NCI-H460 (cell line): ENCODE results near the gene GRAMD2A. TPM values are rescaled to one million over a fixed set of nuclear protein-coding genes. Genes with fewer than 3 reads are reported as not detected.

Source experiments
- DNase-seq: peaks from one replicate; pipeline ENCODE4 v3.0.0-alpha.2; 2016; ENCODE audit warnings: low read depth; ENCODE audit errors: extremely low read depth
- total RNA-seq: library from RNA; depleted of rRNA; stranded (reverse); fragments of >200 nt; shearing (Covaris generic); gene quantifications from 2 replicates; pipeline ENCODE4 v1.2.3, GENCODE V29; 2014

GRAMD2A gene
- total RNA-seq, 1 experiment from 2014 or later, result 0.25 TPM

- no peak for DNase-seq
Measured at GRCh38 chr15:72169236-72169920, 28.2 kb downstream of the GRAMD2A start.

GRCh38 chr15:72168808-72169190, 28.8 kb downstream of the GRAMD2A start:
- no peak for DNase-seq

- no peak for DNase-seq
Measured at GRCh38 chr15:72168131-72168807, 29.3 kb downstream of the GRAMD2A start.

DNA sequence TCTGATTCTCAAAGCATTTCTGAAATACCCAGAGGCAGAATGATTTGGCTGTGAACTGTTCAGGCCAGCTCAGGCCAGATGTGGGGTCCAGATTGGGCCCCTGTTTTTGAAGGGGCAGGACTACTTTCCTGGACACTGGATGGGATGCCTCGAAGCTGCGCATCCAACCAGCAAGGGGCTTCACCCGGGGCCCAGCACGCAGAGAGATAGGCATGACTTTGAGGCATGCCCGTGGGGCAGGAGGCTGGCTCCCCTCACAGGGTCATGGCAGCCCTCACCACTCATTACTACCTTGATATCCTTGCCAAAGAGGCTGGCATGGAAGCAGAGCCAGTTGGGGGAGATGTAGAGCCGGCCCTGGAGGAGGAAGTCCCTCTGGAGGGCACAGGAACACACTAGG, 30.1 kb downstream of the GRAMD2A start:
- DNase-seq, result no peak

DNA sequence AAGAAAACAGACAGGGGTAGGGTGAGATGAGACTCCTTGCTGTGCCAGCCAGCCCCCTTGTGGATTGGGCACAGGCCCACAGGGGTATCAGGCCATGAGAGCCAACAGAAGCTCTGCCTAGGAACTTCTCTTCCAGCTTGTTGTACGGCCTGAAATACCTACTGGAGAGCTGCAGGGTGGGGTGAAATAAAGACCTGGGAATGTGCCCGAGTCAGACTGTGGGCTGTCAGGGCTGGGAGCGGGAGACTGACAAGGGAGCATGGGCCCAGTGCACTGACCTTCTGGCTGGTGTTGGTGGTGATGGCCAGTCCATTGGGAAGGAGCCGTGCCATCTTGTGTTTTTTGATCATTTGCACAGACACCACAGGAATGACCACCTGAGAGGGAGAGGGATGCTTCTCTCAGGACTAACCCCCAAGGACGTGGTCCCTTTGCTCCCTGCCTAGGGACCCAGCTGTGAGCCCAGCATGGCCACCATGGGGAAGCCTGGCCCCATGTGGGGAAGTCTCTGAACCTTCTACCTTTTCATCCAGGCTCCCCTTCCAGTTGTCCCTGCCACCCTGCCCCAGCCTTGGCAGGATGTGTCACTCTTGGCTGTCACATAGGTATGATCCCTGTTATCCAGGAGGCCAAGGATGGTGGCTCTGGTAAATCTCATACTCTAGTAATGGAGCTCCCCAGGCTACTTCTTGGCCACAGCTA, 30.7 kb downstream of the GRAMD2A start:
- no peak for DNase-seq

DNA sequence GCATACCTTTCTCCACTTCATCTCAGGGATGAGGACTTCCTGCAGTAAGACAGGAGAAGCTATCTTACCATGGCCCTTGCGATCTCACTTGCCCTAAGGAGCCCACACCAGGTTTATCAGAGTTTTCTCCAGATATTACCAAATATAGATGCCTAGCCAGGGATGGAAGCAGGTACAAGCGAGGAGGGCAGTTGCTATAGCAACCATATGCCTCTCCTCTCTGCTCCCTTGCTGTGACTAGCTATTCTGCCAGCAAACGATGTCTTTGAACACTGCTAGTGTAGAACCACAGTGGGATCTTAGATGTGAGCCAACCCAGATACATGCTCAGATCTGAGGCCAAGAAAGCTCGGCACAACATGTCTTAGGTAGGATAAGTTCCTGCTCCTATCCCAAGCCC, 33.9 kb downstream of the GRAMD2A start:
- no peak for DNase-seq

GRCh38 chr15:72162569-72162968, 35.0 kb downstream of the GRAMD2A start:
- DNase-seq, result no peak

DNA sequence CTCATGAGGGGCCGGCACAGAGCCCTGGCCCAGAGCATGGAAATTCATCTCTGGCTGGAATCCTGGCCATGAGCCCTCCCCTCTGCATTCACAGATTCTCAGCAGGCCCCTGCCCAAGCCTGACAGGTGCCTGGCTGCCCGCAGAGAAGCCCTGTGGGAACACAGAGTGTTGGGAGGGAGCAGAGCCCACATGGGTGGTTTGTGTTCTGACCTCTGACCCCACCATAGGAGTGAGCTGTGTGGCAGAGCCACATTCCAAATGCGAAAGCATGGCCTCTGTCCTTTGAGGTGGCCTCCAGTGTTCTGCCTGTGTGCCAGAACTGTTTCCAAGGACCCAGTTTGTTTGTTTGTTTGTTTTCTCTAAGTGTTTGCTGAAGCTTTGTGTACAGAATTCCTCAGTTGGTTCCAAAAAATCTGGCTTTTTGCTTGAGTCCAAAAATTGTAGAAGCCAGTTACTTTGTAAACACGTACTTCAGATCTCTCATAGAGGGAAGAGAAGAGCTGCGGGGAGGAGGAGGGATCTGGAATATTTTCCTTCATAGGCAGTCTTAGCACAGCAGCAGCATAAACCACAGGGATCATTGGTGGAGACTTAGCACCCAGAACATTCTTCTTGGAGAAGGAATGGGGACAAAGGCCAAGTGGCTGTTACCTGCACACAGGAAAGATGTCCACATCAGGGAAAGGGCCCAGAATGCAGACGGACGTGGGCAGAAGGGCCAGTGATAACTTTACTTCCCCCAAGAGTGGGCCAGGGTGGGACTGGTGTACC, 36.0 kb downstream of the GRAMD2A start:
- DNase-seq, result no peak

DNA sequence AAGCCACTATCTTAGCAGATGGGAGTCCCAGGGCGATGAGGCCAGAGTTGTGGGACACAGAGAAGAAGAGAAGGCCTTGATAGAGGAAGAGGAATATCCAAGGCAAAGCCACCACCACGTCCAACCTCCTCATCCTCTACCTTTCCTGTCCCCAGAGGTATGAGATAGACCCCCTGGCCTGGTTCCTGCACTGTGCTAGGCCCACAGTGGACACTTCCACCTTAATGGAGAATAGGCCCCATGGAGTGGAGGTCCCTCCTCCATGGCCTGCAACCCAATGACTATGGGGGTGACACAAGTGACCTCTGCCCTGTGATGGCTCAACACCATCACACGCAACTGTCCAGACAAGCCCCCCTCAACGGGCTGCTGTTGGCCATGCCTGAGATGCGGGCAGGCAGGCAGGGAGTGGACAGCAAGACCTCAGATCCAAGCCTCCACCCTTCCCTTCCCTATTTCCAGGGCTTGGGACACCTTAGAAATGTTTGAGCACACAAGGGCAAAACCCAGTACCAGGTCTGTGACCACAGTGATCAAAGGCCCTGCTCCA, 36.8 kb downstream of the GRAMD2A start:
- DNase-seq, result no peak

DNA sequence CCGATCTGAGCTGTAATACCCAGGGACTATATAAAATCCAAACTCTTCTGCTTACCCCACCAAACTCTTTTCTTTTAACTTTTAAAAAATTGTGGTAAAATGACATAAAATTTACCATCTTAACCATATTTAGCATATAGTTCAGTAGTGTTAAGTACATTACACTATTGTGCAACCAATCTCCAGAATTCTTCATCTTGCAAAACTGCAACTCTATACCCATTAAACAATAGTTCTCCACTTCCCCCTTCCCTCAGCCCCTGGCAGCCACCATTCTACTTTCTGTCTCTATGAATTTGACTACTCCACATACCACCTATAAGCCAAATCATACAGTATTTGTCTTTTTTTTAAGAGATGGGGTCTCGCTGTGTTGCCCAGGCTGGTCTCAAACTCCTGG, 40.7 kb downstream of the GRAMD2A start:
- no peak for DNase-seq

DNA sequence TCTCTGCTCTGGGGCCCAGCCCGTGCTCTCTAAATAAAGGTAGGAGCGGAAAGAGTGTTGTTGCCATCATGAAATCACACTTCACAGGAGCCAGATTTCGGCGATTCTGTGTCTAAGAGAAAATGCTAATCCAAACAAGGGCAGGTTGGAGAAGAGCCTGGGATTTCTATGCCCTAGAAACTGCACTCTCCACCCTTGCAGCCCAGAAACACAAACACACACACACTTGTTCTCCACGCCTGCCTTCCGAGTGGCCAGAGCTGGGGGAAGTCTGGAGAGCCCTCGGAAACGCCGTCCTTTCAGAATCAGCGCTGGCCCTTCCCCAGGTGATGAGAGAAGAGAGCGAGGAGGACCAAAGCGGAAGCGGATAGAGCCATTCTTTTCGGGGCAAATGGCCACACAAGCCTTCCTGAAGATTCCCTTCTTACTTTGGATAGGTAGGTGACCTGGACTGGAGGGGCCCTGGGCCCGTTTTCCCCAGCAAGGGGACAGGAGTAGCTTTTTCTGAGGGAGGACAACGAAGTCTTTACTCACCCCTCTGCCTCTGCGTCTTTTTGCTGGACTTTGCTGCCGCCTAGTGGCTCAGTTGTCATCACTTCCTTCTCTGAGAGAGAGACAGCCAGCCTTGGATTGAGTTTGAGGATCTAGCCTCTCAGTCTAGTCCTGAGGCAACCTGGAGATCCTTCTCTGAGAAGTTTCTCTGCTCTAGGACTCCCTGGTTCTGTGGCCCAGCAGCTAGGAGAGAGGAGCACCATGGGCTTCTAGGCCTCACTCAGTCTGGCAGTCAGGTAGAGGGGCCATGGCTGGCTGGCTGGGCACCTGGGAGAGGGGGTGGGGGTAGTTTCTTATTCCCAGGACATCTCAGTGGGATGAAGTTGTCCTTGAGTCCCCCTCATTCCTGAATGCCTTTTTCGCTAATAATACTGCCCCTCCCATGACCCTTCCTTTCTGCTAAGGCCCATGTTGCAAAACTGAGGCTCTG, 41.7 kb downstream of the GRAMD2A start:
- DNase-seq, result peak; percentile 83

GRCh38 chr15:72155003-72155621, 42.5 kb downstream of the GRAMD2A start:
- DNase-seq, result no peak

DNA sequence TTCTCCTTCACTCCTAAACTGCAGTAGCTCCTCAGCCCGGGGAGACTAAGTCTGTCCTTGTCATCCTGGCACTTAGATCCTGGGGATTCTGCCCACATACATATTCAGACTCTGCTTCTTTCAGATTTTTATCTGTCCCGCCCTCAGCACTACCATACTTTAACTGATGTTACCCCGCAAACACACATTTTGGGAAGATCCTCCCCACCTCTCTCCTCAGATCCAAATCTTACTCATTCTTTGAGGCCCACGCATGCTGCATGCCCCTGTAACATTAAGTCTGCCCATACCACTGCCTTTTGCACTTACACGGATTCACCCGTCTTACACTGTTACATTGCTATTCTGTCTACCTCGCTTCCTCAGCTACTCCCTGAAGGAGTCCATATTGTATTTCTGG, 43.3 kb downstream of the GRAMD2A start:
- DNase-seq, result no peak

GRCh38 chr15:72153269-72154000, 44.2 kb downstream of the GRAMD2A start:
- DNase-seq, result no peak

DNA sequence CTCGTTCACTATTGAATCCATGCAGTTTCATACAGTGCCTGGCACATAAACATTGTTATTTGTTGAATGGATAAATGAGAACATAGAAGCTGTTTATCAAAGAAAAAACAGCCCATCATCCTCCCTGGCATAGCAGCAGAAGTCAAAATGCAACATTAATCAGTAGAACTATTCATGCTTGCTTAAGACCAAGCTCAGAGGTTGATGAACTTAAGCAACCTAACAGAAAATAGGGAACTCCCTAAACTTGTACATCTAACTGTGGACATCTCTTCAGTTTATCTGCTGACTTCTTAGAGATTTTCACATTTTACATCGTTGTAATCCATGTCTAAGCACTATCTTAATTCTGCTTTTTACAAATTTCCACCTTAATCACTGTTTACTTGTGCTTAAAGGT, 50.2 kb downstream of the GRAMD2A start:
- DNase-seq, result no peak

- DNase-seq, result no peak
Measured at GRCh38 chr15:72146934-72147333, 50.7 kb downstream of the GRAMD2A start.

DNA sequence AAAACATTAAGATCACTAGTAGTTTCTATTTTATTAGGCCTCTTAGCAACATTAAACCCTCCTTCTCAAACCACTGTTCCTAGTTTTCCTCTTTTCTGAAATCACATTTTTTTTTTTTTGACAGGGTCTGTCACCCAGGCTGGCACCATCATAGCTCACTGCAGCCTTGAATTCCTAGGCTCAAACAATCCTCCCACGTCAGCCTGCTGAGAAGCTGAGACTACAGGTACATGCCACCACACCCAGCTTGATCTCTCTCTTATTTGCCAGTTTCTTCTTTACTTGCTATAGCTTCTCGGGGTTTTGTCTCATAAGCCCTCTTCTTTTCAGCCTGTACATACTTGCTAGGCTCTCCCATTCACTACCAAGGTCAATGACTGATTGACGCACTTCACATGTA, 51.4 kb downstream of the GRAMD2A start:
- no peak for DNase-seq
